HG02970 (cell line): Measurements from ENCODE around the gene KLK15.

Experiments
- ATAC-seq: cut with Tn5 transposase; IDR thresholded peaks from one replicate; pipeline ENCODE4 v1.9.1; 2021; ENCODE audit warnings: mild to moderate bottlenecking, moderate library complexity, moderate number of reproducible peaks; ENCODE audit not compliant: unreplicated experiment, low FRiP score

KLK15 gene, protein sequence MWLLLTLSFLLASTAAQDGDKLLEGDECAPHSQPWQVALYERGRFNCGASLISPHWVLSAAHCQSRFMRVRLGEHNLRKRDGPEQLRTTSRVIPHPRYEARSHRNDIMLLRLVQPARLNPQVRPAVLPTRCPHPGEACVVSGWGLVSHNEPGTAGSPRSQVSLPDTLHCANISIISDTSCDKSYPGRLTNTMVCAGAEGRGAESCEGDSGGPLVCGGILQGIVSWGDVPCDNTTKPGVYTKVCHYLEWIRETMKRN

GRCh38 chr19:50833117-50833801 lies at the start of gene KLK15:
KLK15 (minus strand) TSS chr19:50833574; CDS start chr19:50831492, 2,082 bp downstream.
- ATAC-seq: no peak

DNA sequence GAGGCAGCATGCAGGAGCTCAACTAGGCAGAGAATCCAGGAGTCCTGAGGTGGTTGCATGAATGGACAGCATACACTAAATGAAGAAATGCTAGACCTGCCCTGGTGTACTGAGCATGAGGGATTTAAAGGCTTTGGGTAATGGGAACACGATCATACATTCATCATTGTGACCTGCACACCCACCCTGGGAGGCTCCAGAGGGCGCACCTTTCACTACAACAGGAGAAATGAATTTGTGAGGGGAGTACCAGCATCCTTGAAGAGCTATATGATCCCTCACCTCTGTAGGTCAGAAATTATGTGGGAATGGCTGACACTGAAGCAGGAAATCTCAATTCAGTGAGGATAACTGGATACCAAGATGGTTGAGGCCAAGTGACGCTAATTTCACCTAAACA lies 48.8 kb upstream of the KLK15 start:
- ATAC-seq: no peak

DNA sequence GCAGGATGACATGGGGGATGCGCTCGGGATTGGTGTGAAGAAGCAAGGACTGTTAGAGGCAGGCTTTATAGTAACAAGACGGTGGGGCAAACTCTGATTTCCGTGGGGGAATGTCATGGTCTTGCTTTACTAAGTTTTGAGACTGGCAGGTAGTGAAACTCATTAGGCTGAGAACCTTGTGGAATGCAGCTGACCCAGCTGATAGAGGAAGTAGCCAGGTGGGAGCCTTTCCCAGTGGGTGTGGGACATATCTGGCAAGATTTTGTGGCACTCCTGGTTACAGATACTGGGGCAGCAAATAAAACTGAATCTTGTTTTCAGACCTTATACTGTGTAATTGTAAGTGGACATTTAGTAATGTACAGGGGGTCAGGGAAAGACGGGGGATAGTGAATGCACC lies 46.9 kb upstream of the KLK15 start:
- ATAC-seq: no peak

DNA sequence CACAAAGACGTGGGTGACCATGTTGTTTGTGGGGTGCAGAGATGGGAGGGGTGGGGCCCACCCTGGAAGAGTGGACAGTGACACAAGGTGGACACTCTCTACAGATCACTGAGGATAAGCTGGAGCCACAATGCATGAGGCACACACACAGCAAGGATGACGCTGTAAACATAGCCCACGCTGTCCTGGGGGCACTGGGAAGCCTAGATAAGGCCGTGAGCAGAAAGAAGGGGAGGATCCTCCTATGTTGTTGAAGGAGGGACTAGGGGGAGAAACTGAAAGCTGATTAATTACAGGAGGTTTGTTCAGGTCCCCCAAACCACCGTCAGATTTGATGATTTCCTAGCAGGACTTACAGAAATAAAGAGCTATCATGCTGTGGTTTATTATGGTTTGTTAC lies 45.5 kb upstream of the KLK15 start:
- no peak for ATAC-seq

GRCh38 chr19:50877338-50877737 lies 44.0 kb upstream of the KLK15 start:
- ATAC-seq: no peak

DNA sequence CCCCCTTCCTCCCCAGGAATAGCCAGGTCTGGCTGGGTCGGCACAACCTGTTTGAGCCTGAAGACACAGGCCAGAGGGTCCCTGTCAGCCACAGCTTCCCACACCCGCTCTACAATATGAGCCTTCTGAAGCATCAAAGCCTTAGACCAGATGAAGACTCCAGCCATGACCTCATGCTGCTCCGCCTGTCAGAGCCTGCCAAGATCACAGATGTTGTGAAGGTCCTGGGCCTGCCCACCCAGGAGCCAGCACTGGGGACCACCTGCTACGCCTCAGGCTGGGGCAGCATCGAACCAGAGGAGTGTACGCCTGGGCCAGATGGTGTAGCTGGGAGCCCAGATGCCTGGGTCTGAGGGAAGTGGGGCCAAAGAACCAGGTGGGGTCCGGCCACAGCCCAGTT lies 43.1 kb upstream of the KLK15 start:
- ATAC-seq: no peak

DNA sequence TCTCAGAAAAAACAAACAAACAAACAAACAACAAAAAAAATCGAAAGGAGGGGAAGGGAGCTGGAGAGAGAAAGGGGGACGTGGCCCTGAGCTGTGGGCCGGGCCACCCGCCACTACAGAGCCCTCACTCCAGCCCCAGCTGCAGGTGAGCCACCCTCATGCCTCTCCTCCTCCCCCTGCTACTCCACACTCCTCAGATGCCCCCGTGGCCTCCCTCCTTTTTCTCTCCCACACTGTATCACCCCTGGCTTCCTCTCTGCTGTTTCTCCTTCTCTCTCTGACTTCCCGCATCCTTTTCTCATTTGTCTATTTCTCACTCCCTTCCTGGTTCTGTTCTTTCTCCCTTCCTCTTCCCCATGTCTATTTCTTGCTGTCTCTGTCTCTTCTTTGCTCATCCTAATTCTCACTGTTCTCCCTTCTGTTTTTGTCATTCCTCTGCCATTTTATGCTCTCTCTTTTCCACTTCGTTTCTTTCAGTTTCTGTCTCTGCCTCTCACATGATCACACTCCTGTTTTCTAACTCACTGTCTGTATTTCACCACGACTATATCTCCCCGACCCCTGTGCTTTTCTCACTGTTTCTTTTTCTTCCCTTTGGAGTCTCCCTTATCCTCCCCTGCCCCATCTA lies 42.5 kb upstream of the KLK15 start:
- no peak for ATAC-seq

DNA sequence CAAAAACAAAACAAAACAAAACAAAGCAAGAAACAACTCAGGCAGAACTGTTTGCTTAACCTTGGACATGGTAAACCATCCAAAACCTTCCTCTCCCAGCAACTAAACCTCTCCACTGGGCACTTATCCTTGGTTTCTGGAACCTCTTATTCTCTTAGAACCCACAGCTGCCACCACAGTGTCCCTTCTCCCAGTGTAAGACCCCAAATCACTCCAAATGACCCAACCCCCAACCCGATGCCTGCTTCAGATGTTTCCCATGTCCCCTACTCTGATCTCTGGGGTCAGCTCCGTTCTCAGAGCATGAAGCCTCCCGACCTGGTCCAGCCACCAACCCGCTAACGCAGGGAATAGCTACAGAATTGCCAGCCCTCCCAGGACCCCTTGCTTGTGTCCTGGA lies 40.8 kb upstream of the KLK15 start:
- no peak for ATAC-seq

- ATAC-seq: no peak
These were observed 39.7 kb upstream of the KLK15 start, which contains the start of gene KLK2 for GRCh38 chr19:50873056-50873455. KLK2 (plus strand) TSS chr19:50873439; CDS start chr19:50873474, 35 bp downstream.

DNA sequence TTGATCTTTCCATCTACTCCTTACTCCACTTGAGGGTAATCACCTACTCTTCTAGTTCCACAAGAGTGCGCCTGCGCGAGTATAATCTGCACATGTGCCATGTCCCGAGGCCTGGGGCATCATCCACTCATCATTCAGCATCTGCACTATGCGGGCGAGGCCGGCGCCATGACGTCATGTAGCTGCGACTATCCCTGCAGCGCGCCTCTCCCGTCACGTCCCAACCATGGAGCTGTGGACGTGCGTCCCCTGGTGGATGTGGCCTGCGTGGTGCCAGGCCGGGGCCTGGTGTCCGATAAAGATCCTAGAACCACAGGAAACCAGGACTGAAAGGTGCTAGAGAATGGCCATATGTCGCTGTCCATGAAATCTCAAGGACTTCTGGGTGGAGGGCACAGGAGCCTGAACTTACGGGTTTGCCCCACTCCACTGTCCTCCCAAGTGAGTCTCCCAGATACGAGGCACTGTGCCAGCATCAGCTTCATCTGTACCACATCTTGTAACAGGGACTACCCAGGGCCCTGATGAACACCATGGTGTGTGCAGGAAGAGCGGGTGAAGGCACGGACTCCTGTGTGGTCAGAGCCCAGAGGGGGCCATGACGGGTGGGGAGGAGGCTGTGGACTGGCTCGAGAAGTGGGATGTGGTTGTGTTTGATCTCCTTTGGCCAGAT lies 37.2 kb upstream of the KLK15 start:
- ATAC-seq: no peak

- no peak for ATAC-seq
These were observed 36.1 kb upstream of the KLK15 start for GRCh38 chr19:50869479-50869878.

DNA sequence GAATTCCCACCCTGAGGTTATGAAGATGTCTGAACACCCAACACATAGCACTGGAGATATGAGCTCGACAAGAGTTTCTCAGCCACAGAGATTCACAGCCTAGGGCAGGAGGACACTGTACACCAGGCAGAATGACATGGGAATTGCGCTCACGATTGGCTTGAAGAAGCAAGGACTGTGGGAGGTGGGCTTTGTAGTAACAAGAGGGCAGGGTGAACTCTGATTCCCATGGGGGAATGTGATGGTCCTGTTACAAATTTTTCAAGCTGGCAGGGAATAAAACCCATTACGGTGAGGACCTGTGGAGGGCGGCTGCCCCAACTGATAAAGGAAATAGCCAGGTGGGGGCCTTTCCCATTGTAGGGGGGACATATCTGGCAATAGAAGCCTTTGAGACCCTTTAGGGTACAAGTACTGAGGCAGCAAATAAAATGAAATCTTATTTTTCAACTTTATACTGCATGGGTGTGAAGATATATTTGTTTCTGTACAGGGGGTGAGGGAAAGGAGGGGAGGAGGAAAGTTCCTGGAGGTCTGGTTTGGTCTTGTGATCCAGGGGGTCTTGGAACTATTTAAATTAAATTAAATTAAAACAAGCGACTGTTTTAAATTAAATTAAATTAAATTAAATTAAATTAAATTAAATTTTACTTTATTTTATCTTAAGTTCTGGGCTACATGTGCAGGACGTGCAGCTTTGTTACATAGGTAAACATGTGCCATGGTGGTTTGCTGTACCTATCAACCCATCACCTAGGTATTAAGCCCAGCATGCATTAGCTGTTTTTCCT lies 28.3 kb upstream of the KLK15 start:
- ATAC-seq: no peak

- no peak for ATAC-seq
These were observed 27.6 kb upstream of the KLK15 start for GRCh38 chr19:50861010-50861409.

- no peak for ATAC-seq
These were observed 26.5 kb upstream of the KLK15 start for GRCh38 chr19:50859849-50860248.

- no peak for ATAC-seq
These were observed 25.5 kb upstream of the KLK15 start for GRCh38 chr19:50858886-50859285.

GRCh38 chr19:50857366-50857765 lies 24.0 kb upstream of the KLK15 start:
- ATAC-seq: no peak

DNA sequence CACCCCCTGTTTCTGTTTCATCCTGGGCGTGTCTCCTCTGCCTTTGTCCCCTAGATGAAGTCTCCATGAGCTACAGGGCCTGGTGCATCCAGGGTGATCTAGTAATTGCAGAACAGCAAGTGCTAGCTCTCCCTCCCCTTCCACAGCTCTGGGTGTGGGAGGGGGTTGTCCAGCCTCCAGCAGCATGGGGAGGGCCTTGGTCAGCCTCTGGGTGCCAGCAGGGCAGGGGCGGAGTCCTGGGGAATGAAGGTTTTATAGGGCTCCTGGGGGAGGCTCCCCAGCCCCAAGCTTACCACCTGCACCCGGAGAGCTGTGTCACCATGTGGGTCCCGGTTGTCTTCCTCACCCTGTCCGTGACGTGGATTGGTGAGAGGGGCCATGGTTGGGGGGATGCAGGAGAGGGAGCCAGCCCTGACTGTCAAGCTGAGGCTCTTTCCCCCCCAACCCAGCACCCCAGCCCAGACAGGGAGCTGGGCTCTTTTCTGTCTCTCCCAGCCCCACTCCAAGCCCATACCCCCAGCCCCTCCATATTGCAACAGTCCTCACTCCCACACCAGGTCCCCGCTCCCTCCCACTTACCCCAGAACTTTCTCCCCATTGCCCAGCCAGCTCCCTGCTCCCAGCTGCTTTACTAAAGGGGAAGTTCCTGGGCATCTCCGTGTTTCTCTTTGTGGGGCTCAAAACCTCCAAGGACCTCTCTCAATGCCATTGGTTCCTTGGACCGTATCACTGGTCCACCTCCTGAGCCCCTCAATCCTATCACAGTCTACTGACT lies 21.4 kb upstream of the KLK15 start, which contains the start of gene KLK3:
Gene KLK3 (plus strand): TSS at position 280 of the 775 bp plus-strand sequence. CDS start 41 bp downstream, at position 321.
- no peak for ATAC-seq

DNA sequence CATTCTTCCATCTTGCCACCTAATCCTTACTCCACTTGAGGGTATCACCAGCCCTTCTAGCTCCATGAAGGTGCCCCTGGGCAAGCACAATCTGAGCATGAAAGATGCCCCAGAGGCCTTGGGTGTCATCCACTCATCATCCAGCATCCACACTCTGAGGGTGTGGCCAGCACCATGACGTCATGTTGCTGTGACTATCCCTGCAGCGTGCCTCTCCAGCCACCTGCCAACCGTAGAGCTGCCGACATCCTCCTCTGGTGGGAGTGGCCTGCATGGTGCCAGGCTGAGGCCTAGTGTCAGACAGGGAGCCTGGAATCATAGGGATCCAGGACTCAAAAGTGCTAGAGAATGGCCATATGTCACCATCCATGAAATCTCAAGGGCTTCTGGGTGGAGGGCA lies 18.2 kb upstream of the KLK15 start:
- no peak for ATAC-seq

DNA sequence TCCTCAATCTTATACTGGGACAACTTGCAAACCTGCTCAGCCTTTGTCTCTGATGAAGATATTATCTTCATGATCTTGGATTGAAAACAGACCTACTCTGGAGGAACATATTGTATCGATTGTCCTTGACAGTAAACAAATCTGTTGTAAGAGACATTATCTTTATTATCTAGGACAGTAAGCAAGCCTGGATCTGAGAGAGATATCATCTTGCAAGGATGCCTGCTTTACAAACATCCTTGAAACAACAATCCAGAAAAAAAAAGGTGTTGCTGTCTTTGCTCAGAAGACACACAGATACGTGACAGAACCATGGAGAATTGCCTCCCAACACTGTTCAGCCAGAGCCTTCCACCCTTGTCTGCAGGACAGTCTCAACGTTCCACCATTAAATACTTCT lies 17.4 kb upstream of the KLK15 start:
- no peak for ATAC-seq
